Kidney epithelial cell (primary cell): ENCODE measurements around the gene CCDC136. TPM values are rescaled to one million over a fixed set of nuclear protein-coding genes. Genes with fewer than 3 reads are reported as not detected.

Source experiments
- DNase-seq: peaks from one replicate; pipeline ENCODE4 v3.0.0-alpha.2; 2010; ENCODE audit warnings: low read depth
- H3K27me3 ChIP-seq: 2 replicates; pipeline ENCODE4 v1.6.0; 2011; ENCODE audit warnings: low read length; ENCODE audit not compliant: control insufficient read depth, insufficient read depth
- H3K36me3 ChIP-seq: 2 replicates; pipeline ENCODE4 v1.5.1; 2011; ENCODE audit warnings: low read length; ENCODE audit not compliant: control insufficient read depth, insufficient read depth
- H3K4me3 ChIP-seq: 2 replicates; pipeline ENCODE4 v1.5.1; 2011; ENCODE audit warnings: low read depth, mild to moderate bottlenecking, control low read depth, low read length
- total RNA-seq: library from RNA; depleted of rRNA; stranded (reverse); fragments of >200 nt; gene quantifications from 2 replicates; pipeline ENCODE4 v1.2.3, GENCODE V29; 2015
- TF ChIP-seq, protein P1 (sequence below): IDR thresholded peaks from 2 replicates; pipeline ENCODE4 v1.5.1; 2011; ENCODE audit warnings: mild to moderate bottlenecking, moderate library complexity, low read length, control low read depth, inconsistent platforms; ENCODE audit not compliant: insufficient read depth, poor library complexity, severe bottlenecking

Gene CCDC136
- total RNA-seq, 1 donor from 2014 or later = 7.2 TPM

DNA sequence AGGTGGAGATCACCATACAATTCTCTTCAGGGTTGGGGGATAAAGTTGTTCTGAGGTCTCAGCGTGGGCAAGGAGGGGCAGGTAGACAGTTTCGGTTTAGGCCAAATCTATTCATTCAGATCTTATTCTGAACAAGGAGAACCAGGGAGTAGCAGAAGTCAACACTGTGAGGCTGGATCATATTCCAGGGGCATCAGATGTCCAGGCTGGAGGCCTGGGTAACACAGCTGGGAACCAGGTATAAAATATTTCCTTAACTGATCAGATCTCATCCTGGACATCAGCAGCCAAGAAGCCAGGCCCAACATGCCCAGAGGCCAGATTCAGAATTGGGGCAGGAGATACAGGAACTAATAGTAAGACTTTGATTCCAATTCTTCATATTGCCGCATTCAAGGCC, 19.2 kb downstream of the CCDC136 start:
- Histone ChIP-seq H3K4me3 (no peak overlapping the region), H3K36me3 (no peaks in the 10 kb centered on the region), H3K27me3 (no peaks in the 10 kb centered on the region)
- no peak for DNase-seq
- TF ChIP-seq, protein P1, sequence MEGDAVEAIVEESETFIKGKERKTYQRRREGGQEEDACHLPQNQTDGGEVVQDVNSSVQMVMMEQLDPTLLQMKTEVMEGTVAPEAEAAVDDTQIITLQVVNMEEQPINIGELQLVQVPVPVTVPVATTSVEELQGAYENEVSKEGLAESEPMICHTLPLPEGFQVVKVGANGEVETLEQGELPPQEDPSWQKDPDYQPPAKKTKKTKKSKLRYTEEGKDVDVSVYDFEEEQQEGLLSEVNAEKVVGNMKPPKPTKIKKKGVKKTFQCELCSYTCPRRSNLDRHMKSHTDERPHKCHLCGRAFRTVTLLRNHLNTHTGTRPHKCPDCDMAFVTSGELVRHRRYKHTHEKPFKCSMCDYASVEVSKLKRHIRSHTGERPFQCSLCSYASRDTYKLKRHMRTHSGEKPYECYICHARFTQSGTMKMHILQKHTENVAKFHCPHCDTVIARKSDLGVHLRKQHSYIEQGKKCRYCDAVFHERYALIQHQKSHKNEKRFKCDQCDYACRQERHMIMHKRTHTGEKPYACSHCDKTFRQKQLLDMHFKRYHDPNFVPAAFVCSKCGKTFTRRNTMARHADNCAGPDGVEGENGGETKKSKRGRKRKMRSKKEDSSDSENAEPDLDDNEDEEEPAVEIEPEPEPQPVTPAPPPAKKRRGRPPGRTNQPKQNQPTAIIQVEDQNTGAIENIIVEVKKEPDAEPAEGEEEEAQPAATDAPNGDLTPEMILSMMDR = no peak

DNA sequence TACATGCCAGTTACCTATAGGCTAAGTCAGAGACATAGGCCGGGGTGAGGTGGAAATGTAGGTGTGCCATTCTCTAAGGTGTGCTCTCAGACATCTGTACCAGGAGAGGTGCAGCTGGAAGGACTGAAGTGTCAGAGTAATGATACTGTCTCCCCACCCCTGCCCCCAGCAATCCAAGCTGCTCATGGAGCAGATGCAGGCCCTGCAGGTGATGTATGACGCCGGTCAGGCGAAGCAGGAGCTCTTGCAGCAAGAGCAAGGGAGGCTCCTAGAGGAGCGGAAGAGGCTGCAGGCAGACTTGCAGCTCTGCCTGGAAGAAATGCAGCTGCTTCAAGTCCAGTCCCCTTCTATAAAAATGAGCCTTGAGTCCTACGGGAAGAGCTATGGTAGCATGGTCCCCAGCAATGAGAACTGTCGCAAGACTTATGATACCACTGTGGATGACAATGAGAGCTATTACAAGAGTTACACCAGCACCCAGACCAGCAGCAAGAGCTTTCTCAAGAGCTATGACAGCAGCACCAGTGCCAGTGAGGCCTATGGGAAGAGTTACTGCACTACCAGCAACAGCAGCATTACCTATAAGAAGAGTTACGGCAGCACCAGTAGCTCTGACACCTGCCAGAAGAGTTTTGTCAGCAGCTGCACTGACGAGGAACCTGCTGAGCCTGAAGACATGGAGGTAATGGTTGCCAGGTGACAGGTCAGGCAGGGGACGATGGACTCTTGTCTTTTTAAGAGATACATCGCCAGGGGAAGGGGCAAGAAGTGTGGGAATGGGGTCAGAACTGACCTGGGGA, 20.1 kb downstream of the CCDC136 start:
- Histone ChIP-seq H3K36me3 (no peaks in the 10 kb centered on the region), H3K4me3 (no peak overlapping the region), H3K27me3 (no peaks in the 10 kb centered on the region)
- TF ChIP-seq, protein P1 = no peak
- DNase-seq = no peak

DNA sequence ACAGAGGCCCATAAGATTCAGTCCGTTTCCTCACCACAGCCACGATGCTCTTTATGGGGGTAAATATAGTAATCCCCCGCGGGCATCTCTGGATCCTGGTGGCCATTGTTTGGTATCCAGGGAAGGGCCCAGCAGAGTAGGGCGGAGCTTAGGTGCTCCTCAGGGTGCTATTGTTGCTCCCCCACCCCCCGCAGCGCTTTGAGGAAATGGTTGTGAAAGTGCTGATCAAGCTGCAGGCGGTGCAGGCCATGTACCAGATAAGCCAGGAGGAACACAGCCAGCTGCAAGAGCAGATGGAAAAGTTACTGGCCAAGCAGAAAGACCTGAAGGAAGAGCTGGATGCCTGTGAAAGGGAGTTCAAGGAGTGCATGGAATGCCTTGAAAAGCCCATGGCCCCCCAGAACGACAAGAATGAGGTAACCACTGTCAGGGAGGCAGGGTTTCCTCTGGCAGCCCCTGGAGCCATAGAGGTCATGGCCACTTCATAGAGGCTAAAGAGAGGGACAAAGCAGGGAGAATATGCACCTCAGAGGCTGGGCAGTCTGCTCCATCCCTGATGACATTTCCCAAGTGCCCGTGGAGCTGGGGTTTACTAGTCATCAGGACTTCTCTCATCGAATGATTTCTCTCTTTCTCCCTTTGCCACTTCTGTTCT, 20.9 kb downstream of the CCDC136 start:
- TF ChIP-seq, protein P1 = no peak
- no peaks in the 10 kb centered on the region for H3K27me3 ChIP-seq
- DNase-seq = no peak
- no peak overlapping the region for H3K4me3 ChIP-seq
- no peaks in the 10 kb centered on the region for H3K36me3 ChIP-seq

DNA sequence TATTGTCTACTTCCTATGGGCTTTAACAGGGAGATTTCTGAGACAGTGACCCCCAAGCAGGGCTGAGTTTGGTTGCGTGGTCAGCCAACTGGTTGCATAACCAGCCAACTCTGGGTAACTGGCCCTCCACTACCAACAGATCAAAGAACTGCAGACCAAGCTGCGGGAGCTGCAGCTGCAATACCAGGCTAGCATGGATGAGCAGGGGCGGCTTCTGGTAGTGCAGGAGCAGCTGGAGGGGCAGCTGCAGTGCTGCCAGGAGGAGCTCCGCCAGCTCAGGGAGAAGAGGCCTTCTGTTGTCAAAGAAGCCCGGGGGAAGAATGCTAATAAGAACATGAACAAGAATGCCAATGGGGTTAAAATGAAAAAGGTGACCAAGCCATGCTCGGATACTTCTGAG, 22.7 kb downstream of the CCDC136 start:
- Histone ChIP-seq H3K4me3 (no peak overlapping the region), H3K27me3 (peaks cover 2% of the 10 kb centered on the region), H3K36me3 (no peaks in the 10 kb centered on the region)
- TF ChIP-seq, protein P1 = no peak
- no peak for DNase-seq

DNA sequence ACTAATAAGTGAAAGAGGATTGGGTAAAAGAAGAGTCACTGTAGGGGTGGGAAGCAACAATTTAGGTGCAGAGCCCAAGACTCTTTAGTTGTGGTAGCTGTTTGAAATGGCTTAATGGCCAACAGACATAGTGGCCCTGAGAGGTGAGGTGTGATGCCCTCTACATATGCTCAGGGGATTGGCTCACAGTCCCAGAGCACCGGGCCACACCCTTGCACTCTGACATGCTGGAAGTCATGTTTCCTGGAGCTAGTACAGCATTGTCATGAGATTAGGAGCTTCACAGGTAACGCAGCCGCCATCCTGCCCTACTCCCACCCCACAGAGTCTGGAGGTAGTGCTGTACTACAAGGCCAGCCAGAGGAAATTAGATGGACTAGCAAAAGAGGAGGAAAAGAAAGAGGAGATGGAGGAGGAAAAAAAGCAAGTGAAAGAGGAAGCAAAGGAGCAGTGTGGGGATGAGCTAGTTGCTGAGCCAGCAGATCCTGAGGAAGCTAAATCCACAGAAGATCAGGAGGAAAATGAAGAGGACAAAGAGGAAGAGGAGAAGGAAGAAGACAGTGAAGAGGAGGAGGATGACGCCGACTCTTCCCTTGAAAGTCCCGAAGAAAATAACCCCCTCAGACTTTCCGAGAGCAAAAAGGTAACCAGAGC, 23.6 kb downstream of the CCDC136 start:
- TF ChIP-seq, protein P1 = no peak
- Histone ChIP-seq H3K4me3 (no peak overlapping the region), H3K36me3 (no peaks in the 10 kb centered on the region), H3K27me3 (peaks cover 2% of the 10 kb centered on the region)
- no peak for DNase-seq
